SK-N-MC (cell line): Measurements from ENCODE around the gene FLRT2.

Source experiments
- EZH2 ChIP-seq: fragments of 200-600 bp; sonication (generic); IDR thresholded peaks from one replicate; pipeline ENCODE4 v1.6.1; 2017; ENCODE audit warnings: antibody characterized with exemption
- POLR2AphosphoS5 ChIP-seq: IDR thresholded peaks from 2 replicates; pipeline ENCODE4 v1.6.1; 2012; ENCODE audit warnings: mild to moderate bottlenecking, low read depth, low read length, borderline replicate concordance

GRCh38 chr14:85572011-85572410 lies 42.1 kb downstream of the FLRT2 start:
- TF ChIP-seq EZH2 (no peak), POLR2AphosphoS5 (no peak)
